HCT116 (cell line): Measurements from ENCODE around the gene OTOP3.

ENCODE experiments used
- CTCF ChIP-seq, 3 experiments: fragments of 200-600 bp in 1 of 3; sonication (generic) in 1 of 3; IDR thresholded peaks in 2 of 3; conservative IDR thresholded peaks in 1 of 3; 2 replicates each; pipeline ENCODE4 v1.5.1; 2012 to 2017; ENCODE audit warnings: low read depth in 2 of 3, low read length in 2 of 3, antibody characterized with exemption in 1 of 3, borderline replicate concordance in 1 of 3, control low read depth in 1 of 3, mild to moderate bottlenecking in 1 of 3, mixed read lengths in 1 of 3, mixed run types in 1 of 3, moderate library complexity in 1 of 3; ENCODE audit not compliant: insufficient read depth in 1 of 3
- EZH2 ChIP-seq: fragments of 200-600 bp; sonication (generic); IDR thresholded peaks from 2 replicates; pipeline ENCODE4 v1.6.1; 2017; ENCODE audit warnings: antibody characterized with exemption, mixed run types
- JUND ChIP-seq: IDR thresholded peaks from 2 replicates; pipeline ENCODE4 v1.6.1; 2012
- POLR2A ChIP-seq: IDR thresholded peaks from 2 replicates; pipeline ENCODE4 v1.7.0; 2011; ENCODE audit warnings: borderline replicate concordance; ENCODE audit not compliant: insufficient read depth, insufficient read length; ENCODE audit errors: extremely low read depth
- POLR2AphosphoS5 ChIP-seq: IDR thresholded peaks from 2 replicates; pipeline ENCODE4 v1.6.1; 2011; ENCODE audit warnings: mild to moderate bottlenecking, low read depth, low read length, moderate library complexity

- TF ChIP-seq POLR2AphosphoS5, result no peak
- no peak for TF ChIP-seq POLR2A
- TF ChIP-seq EZH2, result no peak
- TF ChIP-seq CTCF (IDR thresholded peaks at IDR 0.05 in 2 of 3, conservative IDR thresholded peaks at IDR 0.05 in 1 of 3; ENCODE audit: borderline replicate concordance in 1 of 3, insufficient read depth in 1 of 3, low read depth in 2 of 3, low read length in 2 of 3), result no peak
- TF ChIP-seq JUND, result no peak
These were observed 14.5 kb upstream of the OTOP3 start for GRCh38 chr17:74921026-74921681.
